ENCODE data around the gene GEN1. TPM values are rescaled to one million over a fixed set of nuclear protein-coding genes. Genes with fewer than 3 reads are reported as not detected.

Gene GEN1
- total RNA-seq, 1 donor from 2014 or later, result 44.4 TPM

GRCh38 chr2:17728210-17728609 is 25.7 kb upstream of the GEN1 start:
- Mint-ChIP-seq H3K36me3 (ENCODE audit: unreplicated experiment) (peaks cover 6% of the 10 kb centered on the region), H3K27me3 (ENCODE audit: unreplicated experiment) (peaks cover 1% of the 10 kb centered on the region), H3K4me3 (ENCODE audit: unreplicated experiment) (no peak overlapping the region), H3K9me3 (ENCODE audit: unreplicated experiment) (no peaks in the 10 kb centered on the region), H3K4me1 (ENCODE audit: low read depth, unreplicated experiment) (peaks cover 4% of the 10 kb centered on the region), H3K27ac (ENCODE audit: unreplicated experiment) (no peak overlapping the region)
- no peak for DNase-seq
- no peak for TF ChIP-seq CTCF (IDR thresholded peaks at IDR 0.05; ENCODE audit: partially characterized antibody, unreplicated experiment)

GRCh38 chr2:17729880-17730279 is 24.1 kb upstream of the GEN1 start:
- peaks cover 9% of the 10 kb centered on the region for H3K4me1 Mint-ChIP-seq (ENCODE audit: low read depth, unreplicated experiment)
- peaks cover 6% of the 10 kb centered on the region for H3K36me3 Mint-ChIP-seq (ENCODE audit: unreplicated experiment)
- TF ChIP-seq CTCF (IDR thresholded peaks at IDR 0.05; ENCODE audit: partially characterized antibody, unreplicated experiment), result no peak
- no peak overlapping the region for H3K4me3 Mint-ChIP-seq (ENCODE audit: unreplicated experiment)
- DNase-seq, result no peak
- peaks cover 1% of the 10 kb centered on the region for H3K27me3 Mint-ChIP-seq (ENCODE audit: unreplicated experiment)
- no peaks in the 10 kb centered on the region for H3K9me3 Mint-ChIP-seq (ENCODE audit: unreplicated experiment)
- H3K27ac Mint-ChIP-seq (ENCODE audit: unreplicated experiment), result no peak overlapping the region

GRCh38 chr2:17733599-17733998 is 20.3 kb upstream of the GEN1 start:
- H3K9me3 Mint-ChIP-seq (ENCODE audit: unreplicated experiment), result no peaks in the 10 kb centered on the region
- H3K36me3 Mint-ChIP-seq (ENCODE audit: unreplicated experiment), result no peaks in the 10 kb centered on the region
- peaks cover 1% of the 10 kb centered on the region for H3K27me3 Mint-ChIP-seq (ENCODE audit: unreplicated experiment)
- H3K27ac Mint-ChIP-seq (ENCODE audit: unreplicated experiment), result peak overlapping the region; percentile 16
- peaks cover 7% of the 10 kb centered on the region for H3K4me1 Mint-ChIP-seq (ENCODE audit: low read depth, unreplicated experiment)
- DNase-seq, result no peak
- TF ChIP-seq CTCF (IDR thresholded peaks at IDR 0.05; ENCODE audit: partially characterized antibody, unreplicated experiment), result no peak
- no peak overlapping the region for H3K4me3 Mint-ChIP-seq (ENCODE audit: unreplicated experiment)

- peaks cover 1% of the 10 kb centered on the region for H3K9me3 Mint-ChIP-seq (ENCODE audit: unreplicated experiment)
- H3K27ac Mint-ChIP-seq (ENCODE audit: unreplicated experiment), result no peak overlapping the region
- no peak for TF ChIP-seq CTCF (IDR thresholded peaks at IDR 0.05; ENCODE audit: partially characterized antibody, unreplicated experiment)
- peaks cover 7% of the 10 kb centered on the region for H3K4me1 Mint-ChIP-seq (ENCODE audit: low read depth, unreplicated experiment)
- peaks cover 1% of the 10 kb centered on the region for H3K27me3 Mint-ChIP-seq (ENCODE audit: unreplicated experiment)
- H3K4me3 Mint-ChIP-seq (ENCODE audit: unreplicated experiment), result no peak overlapping the region
- no peaks in the 10 kb centered on the region for H3K36me3 Mint-ChIP-seq (ENCODE audit: unreplicated experiment)
- DNase-seq, result no peak
Observed at GRCh38 chr2:17735864-17736263, 18.1 kb upstream of the GEN1 start.

GRCh38 chr2:17736989-17737388 is 16.9 kb upstream of the GEN1 start:
- Mint-ChIP-seq H3K9me3 (ENCODE audit: unreplicated experiment) (peaks cover 1% of the 10 kb centered on the region), H3K4me3 (ENCODE audit: unreplicated experiment) (no peak overlapping the region), H3K4me1 (ENCODE audit: low read depth, unreplicated experiment) (peaks cover 7% of the 10 kb centered on the region), H3K27ac (ENCODE audit: unreplicated experiment) (no peak overlapping the region), H3K27me3 (ENCODE audit: unreplicated experiment) (no peaks in the 10 kb centered on the region), H3K36me3 (ENCODE audit: unreplicated experiment) (no peaks in the 10 kb centered on the region)
- no peak for TF ChIP-seq CTCF (IDR thresholded peaks at IDR 0.05; ENCODE audit: partially characterized antibody, unreplicated experiment)
- DNase-seq, result no peak

Data from glutamatergic neuron (in vitro differentiated cells).